GM19035 (cell line): Measurements from ENCODE around the gene TMED1.
A peak's percentile ranks its signal among the peaks of the same experiment; 100 is the strongest.

ENCODE experiments used
- ATAC-seq: cut with Tn5 transposase; IDR thresholded peaks from one replicate; pipeline ENCODE4 v1.9.1; 2021; ENCODE audit not compliant: unreplicated experiment

TMED1 gene

DNA sequence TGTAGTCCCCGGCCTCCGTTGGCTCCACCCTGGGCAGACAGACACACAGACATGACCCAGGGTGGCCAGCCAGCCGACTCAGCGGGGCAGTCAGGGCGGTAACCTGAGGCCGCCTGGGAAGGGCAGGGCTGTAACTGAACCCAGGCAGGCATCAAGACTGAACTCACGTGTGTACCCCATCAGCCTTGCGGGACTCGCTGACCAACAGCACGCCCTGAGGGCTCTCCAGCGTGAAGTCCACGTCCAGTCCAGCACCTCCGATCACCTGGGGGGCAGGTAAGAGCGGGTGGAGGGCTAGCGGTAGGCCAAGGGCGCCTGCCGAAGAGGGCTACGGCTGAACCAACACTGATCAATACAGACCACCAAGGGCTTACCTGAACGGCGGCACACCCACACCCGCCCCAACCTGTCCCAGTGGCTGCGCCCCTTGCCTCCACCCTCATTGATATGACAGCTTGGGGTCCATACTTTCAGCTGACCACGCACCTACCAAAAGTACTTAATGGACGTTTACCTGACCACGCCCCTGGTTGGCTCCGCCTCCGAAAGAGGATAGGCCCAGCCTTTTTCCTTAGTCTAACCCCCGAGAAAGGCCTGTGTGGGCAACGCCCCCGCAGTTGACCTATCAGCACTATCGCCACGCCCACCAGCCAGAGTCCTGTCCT lies 791 bp downstream of the TMED1 start:
- ATAC-seq, result peak; percentile 2

DNA sequence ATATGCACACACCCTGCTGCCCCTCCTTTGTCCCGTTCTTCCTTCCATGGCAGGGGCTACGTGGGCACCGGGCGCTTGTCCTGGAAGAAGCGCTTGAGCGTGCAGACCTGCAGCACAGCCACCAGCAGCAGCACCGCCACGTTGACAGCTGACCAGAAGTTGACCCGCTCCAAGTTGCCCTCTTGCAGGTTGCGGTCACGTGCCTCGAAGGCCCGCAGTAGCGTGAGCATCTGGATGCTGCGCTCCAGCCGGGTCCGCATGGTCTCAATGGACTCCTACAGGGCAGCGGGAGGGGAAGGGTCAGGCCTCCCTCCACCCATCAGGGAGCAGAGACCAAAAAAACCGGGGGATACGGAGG lies 3.1 kb downstream of the TMED1 start:
- ATAC-seq, result no peak

DNA sequence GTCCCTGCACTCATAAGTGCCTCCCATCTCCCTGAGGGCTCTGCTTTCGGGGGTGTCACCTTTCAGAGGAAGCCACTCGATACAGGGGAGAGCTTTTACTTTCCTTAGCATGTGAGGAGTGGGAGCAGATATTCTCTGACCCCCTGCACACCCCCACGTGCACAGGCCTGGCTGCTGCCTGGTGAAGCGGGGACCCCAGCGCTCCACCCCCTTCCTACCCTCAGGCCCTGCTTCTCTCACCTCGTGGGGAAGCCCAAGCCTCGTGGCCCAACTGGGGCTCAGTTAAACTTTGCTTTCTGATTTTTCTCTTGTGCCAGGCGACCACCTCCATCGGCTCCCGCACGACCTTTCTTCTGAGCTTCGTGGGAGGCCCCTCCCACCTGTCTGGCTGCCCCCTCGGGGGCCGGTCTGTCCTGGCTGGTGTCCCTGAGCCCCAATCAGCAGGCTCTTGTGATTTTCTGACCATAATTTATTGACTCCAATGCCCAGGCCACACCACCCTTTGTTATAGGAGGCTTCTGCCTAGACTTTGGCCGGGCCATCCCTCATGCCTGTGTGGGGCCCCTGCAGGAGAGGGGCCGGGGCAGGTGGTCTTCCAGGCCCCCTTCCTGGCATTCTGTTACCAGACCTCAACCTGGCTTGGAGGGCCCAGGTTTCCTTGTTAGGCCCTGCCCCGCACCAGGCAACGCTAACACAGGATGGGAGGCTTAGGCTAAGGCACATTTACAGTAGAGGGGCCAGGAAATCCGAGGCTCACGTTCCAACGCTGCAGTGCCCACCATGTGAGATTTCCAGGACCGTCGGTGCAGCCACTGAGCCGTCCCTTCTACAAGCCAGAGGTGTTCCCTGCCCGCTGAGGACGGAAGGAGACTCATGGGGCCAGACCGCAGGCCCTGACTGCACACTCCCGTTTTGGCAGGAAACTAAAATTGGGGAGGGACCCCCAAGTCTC lies 3.7 kb downstream of the TMED1 start:
- no peak for ATAC-seq

DNA sequence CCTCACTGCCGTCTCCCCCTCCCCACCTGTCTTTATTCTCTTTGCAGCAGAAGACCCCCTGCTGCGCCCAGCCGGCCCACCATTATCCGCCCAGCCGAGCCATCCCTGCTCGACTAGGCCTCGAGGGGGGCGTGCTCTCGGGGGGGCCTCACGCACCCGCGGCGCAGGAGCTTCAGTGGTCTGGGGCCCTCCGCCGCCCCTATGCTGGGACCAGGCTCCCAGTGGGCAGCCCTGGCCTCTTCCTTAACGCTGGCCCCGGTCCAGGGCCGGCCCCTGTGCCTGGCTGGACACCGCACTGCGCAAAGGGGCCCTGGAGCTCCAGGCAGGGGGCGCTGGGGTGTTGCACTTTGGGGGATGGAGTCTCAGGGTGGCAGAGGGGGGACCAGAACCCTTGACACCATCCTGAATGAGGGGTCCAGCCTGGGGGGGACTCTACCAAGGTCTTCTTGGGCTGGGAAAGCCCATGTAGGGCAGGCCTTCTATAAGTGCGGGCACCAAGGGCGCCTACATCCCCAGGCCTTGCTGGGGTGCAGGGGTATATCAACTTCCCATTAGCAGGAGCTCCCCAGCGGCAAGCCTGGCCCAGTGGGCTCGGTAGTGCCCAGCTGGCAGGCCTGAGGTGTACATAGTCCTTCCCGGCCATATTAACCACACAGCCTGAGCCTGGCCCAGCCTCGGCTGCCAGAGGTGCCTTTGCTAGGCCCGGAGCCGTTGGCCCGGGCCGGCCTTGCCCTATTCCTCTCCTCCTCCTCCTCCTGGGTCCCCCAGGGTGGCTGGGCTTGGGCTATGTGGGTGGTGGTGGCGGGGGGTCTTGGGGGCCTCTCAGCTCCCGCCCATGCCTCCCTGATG lies 4.9 kb downstream of the TMED1 start:
- no peak for ATAC-seq

DNA sequence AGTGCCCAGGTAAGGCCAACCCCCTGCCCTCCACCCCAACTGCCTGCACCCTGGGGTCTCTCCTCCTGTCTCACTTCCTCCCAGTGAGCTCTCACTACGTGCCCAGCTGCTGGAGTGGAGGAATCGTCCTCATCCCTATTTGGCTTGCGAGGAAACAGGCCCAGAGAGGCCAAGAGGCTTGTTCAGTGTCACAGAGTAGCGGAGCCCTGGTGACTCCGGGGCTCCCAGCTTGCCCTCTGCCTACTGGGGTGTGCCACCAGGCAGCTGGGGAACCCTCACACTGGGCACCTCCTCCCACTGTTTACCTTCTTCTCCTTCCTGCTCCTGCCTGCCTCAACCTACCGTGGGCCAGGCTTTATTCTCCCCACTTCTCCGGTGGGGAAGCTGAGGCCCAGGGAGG lies 5.6 kb downstream of the TMED1 start:
- ATAC-seq, result no peak

DNA sequence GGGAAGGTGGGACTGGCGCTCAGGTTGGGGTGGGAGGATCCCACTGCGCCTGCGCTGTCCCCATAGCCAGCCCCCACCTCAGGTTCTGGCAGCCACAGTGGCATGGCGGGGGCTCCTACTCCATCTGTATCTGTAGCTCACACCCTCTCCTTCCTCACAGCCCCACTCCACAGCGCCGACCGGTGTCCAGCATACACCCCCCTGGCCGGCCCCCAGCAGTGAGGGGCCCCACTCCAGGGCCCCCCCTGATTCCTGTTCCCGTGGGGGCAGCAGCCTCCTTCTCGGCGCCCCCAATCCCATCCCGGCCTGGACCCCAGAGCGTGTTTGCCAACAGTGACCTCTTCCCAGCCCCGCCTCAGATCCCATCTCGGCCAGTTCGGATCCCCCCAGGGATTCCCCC lies 6.0 kb downstream of the TMED1 start:
- ATAC-seq, result no peak

DNA sequence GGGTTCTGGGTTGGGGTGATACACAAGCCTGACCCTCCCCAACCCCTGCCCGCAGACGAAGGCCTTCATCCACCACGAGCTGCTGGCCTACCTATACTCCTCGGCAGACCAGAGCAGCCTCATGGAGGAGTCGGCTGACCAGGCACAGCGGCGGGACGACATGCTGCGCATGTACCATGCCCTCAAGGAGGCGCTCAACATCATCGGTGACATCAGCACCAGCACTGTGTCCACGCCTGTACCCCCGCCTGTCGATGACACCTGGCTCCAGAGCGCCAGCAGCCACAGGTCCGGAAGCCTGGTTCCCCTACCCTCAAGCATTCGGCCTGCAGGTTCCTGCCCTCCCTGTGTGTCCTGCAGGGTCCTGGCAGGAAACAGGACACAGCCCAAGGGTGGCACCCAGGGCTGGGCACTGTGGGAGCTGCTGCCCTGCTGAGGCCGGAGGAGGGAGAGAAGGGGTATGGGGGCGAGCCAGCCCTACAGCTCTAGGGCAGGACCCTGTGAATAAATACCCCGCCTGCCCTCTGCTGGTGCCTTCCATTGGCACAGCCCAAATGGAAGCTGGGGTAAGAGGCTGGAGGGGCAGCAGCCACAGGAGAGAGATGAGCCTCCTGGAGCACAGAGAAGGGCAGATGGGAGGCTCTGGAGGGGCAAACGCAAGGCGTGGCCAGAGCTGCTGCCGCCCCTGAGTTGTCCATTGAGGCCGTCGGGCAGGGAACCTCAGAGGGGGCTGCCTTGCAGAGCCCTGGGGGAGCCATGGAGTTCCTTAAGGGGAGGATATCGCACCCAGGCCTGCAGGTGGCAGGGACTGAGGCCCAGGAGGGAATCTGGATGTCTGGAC lies 6.8 kb downstream of the TMED1 start:
- no peak for ATAC-seq

DNA sequence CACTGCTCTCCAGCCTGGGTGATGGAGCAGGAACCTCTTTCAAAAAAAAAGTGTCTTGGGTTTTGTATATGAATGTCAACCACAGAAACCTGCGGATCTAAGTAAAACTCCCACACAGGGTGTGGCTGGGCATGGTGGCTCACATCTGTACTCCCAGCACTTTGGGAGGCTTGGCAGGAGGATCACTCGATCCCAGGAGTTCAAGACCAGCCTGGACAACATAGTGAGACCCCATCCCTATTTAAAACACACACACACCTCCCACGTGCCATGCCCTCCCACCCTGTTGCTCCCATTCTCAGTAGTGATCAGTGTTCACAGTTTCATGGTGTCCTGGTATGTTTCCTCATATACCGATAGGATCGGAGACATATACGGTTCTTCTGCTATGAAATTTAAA lies 9.2 kb downstream of the TMED1 start:
- ATAC-seq, result no peak

DNA sequence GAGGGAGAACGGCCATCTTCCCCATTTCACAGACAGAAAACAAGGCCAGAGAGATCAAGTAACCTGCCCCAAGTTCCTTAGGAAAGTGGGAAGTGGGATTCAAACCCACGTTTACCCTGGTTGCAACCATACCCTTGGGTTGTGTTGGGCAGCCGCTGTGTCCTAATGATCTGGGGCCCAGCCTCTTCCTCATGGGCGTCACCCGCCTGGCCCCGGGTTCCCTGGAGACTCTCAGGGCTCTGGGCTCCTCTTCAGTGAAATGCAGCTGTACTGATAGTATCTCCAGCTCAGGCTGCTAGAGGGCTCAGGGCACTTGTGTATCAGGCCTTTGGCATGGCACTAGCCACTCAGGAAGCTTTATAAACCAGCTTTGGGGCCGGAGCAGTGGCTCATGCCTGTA lies 9.8 kb downstream of the TMED1 start:
- no peak for ATAC-seq

DNA sequence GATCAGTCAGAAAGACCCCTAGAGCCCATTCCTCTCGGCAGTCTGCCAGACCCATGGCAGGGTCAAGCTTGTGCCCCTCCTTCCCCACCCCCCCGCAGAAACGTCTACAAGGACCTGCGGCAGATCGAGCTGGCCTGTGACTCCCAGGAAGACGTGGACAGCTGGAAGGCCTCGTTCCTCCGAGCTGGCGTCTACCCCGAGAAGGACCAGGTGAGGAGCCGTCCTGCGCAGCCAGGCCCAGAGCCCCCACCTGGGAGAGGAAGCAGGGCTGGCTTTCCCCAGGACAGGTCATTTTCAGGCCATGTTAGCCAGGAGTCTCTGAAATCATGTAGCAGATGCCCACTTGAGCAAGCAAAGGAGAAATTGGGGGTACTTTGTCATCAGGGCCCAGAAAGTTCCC lies 12.3 kb downstream of the TMED1 start:
- ATAC-seq, result no peak

DNA sequence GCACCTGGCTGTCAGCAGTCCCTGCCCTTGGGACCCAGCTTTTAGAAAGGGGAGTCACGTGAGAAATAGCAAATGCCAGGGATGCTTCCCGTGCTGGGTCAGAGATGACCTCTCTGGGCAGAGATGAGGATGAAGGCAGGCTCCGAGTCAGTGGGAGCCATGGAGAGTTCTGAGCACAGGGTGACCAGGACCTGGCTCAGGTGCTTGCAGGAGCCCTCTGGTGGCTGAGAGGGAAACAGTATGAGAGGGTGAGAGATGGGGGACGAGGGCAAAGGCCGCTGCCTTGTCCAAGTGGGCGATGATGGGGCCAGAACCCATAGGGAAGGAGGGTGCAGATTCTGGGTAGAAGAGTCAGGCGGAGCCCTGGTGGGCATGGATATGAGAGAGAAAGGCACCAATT lies 15.8 kb downstream of the TMED1 start:
- no peak for ATAC-seq

DNA sequence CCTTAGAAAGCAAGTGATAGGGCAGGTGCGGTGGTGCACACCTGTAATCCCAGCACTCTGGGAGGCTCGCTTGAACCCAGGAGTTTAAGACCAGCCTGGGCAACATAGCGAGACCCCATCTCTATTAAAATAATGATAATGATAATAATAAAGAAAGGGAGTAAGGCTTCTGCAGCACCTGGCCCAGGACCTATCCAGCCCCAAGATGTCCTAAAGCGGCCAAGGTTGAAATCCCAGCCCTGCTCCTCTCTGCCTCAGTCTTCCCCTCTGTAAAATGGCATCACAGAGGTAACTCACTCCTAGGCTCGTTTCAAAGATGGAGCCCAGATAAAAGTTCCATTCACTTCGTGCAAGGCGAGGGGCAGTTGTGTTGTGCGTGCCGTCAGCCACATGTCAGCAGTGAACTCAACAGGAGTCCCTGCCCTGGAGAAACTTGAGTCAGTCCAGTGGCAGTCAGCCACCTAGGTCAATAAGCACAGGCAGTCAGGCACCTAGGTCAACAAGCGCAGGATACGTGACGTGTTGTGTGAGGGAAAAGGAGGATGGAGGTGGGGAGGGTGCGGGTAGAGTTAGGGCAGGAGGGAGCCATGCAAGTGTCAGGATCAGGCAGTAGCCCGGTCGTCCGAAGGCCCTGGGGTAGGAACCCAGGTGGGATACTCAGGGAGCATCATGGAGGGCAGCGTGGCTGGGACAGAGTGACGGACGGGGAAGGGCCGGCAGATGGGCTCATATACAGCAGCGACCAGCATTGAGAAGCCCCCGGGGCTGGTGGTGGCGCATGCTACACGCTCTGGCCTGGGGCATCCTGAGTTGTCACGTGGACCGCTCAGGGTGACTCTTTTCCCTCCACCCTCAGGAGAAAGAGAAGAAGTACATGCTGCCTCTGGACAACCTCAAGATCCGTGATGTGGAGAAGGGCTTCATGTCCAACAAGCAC lies 16.6 kb downstream of the TMED1 start:
- ATAC-seq, result no peak

DNA sequence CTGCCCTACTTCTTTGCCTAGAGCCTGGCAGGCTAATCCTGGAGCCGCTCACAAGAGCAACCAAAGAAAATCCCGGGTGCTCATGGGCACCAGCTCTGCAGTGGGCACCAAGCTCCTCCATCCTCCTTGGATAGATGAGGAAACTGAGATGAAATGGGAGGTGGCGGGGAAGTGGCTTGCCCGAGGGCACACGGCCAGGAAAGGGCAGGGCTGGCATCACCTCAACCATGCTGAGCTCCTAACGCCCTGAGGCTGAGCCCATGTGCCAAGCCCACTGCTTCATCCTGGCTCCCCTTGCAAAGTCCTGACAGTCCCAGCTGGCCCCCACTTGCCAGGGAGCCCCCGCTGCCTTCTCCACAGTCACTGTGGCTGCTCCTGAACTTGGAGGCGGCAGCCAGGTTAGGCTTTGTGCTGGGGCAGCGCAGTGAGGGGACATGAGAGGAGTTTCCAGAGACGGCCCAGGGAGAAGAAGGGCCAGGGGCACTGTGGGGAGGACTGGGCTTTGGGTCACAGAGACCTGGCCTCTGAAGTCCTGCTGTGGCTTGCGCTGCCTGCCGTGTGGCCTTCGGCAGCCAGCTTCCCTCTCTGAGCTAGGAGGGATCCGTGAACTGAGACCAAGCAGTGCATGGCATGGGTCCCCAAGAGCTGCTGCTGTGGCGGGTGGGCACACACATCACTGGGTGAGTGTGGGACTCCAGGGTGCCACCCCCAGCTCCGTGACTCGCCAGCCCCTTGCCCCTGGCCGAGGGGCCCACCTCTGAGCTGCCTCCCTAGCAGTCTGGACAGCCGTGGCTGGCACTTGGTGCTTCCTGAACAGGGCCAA lies 17.5 kb downstream of the TMED1 start:
- ATAC-seq, result no peak

DNA sequence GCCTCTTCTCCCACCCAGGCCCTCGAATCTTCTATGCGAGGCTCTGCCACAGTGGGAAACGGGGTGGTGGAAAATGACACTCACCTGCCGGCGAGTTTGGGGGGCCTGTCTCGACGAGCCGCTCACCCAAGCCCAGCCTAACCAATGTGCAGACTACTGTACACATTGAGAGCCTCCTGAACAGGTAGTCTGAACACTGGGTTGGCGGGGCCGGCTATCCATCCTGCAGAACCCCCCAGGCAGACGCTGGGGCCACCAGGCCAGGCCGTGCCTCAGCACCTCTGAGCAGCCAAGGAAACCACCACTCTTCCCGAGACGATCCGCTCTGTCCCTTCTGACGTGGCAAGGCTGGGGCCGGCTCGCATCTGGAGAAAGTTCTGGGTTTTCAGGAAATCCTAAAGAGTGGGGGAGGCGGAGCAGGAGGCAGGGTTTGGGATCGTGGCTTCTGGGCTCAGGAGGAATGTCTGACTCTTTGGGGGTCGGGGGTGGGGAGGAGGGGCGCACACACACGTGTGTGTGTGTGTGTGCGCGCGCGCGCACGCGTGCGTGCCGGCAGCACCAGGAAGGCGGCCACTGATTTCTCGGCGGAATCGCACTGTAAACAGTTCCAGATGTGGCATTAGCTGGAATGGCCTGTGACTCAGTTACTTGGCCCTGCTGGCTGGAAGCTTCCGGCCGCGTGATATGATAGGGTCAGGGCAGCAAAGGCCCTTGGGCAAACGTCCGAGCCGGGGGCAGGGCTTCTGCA lies 18.5 kb downstream of the TMED1 start:
- ATAC-seq, result no peak

DNA sequence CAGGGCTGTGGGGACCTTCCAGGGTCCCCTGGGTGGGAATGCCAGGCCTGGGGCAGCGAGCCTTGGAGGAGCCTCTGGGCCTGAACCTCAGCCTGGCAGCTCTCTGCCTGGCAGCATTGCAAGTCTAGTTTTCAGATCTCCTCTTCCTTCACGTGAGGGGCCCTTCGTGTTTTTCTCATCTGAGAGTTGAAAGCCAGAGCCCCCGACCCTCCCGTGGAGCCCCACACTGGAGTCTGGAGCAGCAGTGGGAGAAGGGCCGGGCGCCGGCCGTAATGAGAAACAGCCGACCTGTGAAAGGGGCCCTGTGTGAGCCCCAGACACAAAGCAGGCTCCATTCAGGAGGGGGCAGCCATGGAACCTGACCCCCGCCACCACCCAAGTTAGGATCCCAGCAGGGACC lies 19.3 kb downstream of the TMED1 start:
- no peak for ATAC-seq

DNA sequence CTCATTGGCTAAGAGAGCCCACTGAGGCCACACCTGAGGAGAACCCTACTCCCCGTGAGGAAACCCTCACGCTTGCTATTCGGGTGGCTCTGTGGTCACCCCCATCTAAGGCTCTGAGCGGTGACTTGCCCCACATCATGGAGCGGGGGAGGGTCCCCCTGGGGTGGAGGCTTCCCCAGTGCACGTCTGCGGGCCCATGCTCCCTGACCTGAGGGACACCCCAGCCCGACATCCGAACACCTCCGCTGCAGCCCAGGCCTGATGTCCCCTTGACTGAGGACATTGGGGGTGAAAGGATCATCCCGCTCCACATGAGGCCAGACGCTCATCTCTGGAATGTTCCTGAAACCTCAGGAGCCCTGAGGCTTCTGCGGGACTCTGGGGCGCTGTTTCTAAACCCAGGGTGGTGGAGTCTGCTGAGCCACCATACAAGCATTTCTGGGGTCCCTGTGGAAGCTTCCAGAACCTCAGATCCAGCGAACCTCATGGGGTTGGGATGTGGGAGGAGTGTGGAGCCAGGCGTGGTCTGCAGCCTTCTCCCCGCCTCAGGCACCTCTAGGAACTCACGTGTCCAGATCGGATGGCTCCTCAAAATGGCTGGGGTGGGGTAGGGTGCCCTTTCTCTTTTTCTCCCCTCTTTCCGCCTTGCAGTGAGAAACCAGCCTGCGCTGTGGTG lies 19.9 kb downstream of the TMED1 start:
- ATAC-seq, result no peak

DNA sequence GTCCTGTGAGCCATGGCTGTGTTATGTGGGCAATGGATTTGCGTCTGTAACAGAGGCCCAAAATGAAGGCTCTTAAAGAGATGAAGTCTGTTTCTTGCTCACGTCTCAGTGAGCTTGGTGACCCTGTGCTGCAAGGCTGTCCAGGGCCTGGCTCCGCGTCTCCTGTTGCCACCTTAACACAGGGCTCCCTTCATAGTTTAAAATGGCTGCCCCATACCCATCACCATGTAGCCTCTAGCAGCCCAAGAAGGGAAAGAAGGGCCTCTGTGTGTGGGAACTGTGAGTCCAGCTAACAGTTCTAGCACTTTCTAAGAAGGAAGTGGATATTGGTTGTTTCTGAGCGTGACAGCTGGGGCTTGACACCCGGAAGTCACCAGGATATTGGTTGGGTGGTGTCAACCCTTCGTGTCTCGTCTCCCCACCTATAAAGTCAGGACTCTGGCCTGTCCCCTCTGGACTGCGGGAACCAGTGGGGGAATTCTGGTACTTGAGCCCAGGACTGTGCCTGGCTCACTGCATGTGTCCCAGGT lies 20.9 kb downstream of the TMED1 start:
- no peak for ATAC-seq
